Mucosa of rectum (tissue), 2 donors: ENCODE data around the gene CCAR1.
"Not testable (repeated sequence)": the region's sequence is repeated elsewhere in the genome, so short reads cannot be mapped to it uniquely, and the experiment has no call there.

Experiments
- H3K27ac ChIP-seq, 2 donors: one replicate each; pipeline ENCODE4 v1.7.0; 2013; ENCODE audit warnings: inconsistent platforms in 2 of 2, low read depth in 2 of 2, low read length in 2 of 2
- H3K27me3 ChIP-seq, 2 donors: one replicate each; pipeline ENCODE4 v1.7.0; 2013; ENCODE audit warnings: low read length in 2 of 2; ENCODE audit not compliant: control insufficient read depth in 2 of 2, insufficient read depth in 2 of 2
- H3K36me3 ChIP-seq, 2 donors: one replicate each; pipeline ENCODE4 v1.7.0; 2013; ENCODE audit warnings: low read length in 2 of 2; ENCODE audit not compliant: control insufficient read depth in 2 of 2, insufficient read depth in 2 of 2
- H3K4me1 ChIP-seq, 2 donors: one replicate each; pipeline ENCODE4 v1.7.0; 2013; ENCODE audit warnings: low read length in 2 of 2, mild to moderate bottlenecking in 1 of 2; ENCODE audit not compliant: control insufficient read depth in 2 of 2, insufficient read depth in 2 of 2
- H3K4me3 ChIP-seq, 2 donors: one replicate each; pipeline ENCODE4 v1.7.0; 2013; ENCODE audit warnings: low read length in 2 of 2
- H3K9ac ChIP-seq, 2 donors: one replicate each; pipeline ENCODE4 v1.7.0; 2013; ENCODE audit warnings: low read length in 2 of 2, low read depth in 1 of 2, mild to moderate bottlenecking in 1 of 2
- H3K9me3 ChIP-seq, 2 donors: one replicate each; pipeline ENCODE4 v1.7.0; 2013; ENCODE audit warnings: low read length in 2 of 2; ENCODE audit not compliant: control insufficient read depth in 2 of 2
- donor health status: healthy.
- donor health status: Normal muscosa, but diverticular disease.

Gene CCAR1

GRCh38 chr10:68756766-68757165 is 35.7 kb downstream of the CCAR1 start:
- Histone ChIP-seq H3K27ac (no peak overlapping the region), H3K4me3 (no peak overlapping the region), H3K9me3 (no peaks in the 10 kb centered on the region), H3K4me1 (no peaks in the 10 kb centered on the region), H3K36me3 (peaks cover 67 to 88% of the 10 kb centered on the region in 2 donors), H3K9ac (no peak overlapping the region), H3K27me3 (no peaks in the 10 kb centered on the region)

DNA sequence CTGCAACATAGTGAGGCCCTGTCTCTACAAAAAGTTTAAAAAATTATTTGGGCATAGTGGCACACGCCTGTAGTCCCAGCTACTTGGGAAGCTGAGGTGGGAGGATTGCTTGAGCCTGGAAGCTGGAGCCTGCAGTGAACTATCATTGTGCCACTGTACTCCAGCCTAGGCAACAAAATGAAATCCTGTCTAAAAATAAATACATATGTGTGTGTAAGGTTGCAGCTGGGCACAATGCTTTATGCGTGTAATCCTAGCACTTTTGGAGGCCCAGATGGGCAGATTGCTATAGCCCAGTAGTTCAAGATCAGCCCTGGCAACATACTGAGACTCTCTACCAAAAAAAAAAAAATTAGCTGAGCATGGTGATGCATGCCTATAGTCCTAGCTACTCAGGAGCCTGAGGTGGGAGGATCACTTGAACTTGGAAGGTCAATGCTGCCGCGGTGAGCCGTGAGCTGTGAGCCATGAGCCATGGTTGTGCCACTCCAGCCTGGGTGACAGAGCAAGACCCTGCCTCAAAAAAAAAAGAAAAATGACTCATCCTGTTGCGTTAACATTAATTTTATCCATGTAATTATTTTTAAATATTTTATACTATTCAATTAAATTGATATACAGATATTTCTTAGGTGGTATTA is 38.3 kb downstream of the CCAR1 start:
- H3K27ac ChIP-seq = no peak overlapping the region
- peaks cover 53 to 81% of the 10 kb centered on the region in 2 donors for H3K36me3 ChIP-seq
- H3K4me1 ChIP-seq = no peaks in the 10 kb centered on the region
- no peak overlapping the region for H3K9ac ChIP-seq
- H3K27me3 ChIP-seq = no peaks in the 10 kb centered on the region
- H3K9me3 ChIP-seq = no peaks in the 10 kb centered on the region
- no peak overlapping the region for H3K4me3 ChIP-seq

DNA sequence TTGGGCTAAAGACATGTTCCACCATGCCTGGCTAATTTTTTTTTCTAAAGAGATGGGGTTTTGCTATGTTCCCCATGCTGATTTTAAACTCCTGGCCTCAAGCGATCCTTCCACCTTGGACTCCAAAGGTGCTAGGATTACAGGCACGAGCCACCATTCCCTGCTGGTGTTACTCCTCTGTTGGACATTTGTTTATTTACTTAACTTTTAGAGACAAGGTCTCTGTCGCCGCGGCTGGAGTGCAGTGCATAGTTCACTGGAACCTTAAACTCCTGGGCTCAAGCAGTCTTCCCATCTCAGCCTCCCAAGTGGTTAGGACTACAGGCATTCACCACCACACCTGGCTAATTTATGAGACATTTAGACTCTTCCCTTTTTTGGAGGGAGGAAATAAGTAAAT is 38.9 kb downstream of the CCAR1 start:
- no peaks in the 10 kb centered on the region for H3K9me3 ChIP-seq
- peaks cover 53 to 81% of the 10 kb centered on the region in 2 donors for H3K36me3 ChIP-seq
- no peak overlapping the region for H3K9ac ChIP-seq
- no peak overlapping the region for H3K27ac ChIP-seq
- H3K4me1 ChIP-seq = no peaks in the 10 kb centered on the region
- H3K4me3 ChIP-seq = no peak overlapping the region
- H3K27me3 ChIP-seq = no peaks in the 10 kb centered on the region

GRCh38 chr10:68767407-68767806 is 46.4 kb downstream of the CCAR1 start:
- peaks cover 49 to 58% of the 10 kb centered on the region in 2 donors for H3K36me3 ChIP-seq
- not testable (repeated sequence) for H3K9ac ChIP-seq, H3K27ac ChIP-seq, H3K4me1 ChIP-seq, H3K27me3 ChIP-seq, H3K9me3 ChIP-seq, H3K4me3 ChIP-seq

- no peak overlapping the region for H3K27ac ChIP-seq
- H3K9ac ChIP-seq = no peak overlapping the region
- H3K9me3 ChIP-seq = no peaks in the 10 kb centered on the region
- H3K4me1 ChIP-seq = no peaks in the 10 kb centered on the region
- H3K4me3 ChIP-seq = no peak overlapping the region
- H3K27me3 ChIP-seq = no peaks in the 10 kb centered on the region
- peaks cover 30 to 43% of the 10 kb centered on the region in 2 donors for H3K36me3 ChIP-seq
Observed at GRCh38 chr10:68781613-68782574, 60.9 kb downstream of the CCAR1 start.

GRCh38 chr10:68784476-68784875 is 63.4 kb downstream of the CCAR1 start:
- H3K27ac ChIP-seq = no peak overlapping the region
- H3K4me1 ChIP-seq = no peaks in the 10 kb centered on the region
- no peaks in the 10 kb centered on the region for H3K27me3 ChIP-seq
- H3K36me3 ChIP-seq = peaks cover 32 to 47% of the 10 kb centered on the region in 2 donors
- H3K4me3 ChIP-seq = no peak overlapping the region
- no peak overlapping the region for H3K9ac ChIP-seq
- no peaks in the 10 kb centered on the region for H3K9me3 ChIP-seq

GRCh38 chr10:68787813-68788212 is 66.8 kb downstream of the CCAR1 start:
- Histone ChIP-seq H3K27ac (no peak overlapping the region), H3K36me3 (peaks cover 38 to 47% of the 10 kb centered on the region in 2 donors), H3K4me3 (no peak overlapping the region), H3K9ac (no peak overlapping the region), H3K9me3 (no peaks in the 10 kb centered on the region), H3K4me1 (no peaks in the 10 kb centered on the region), H3K27me3 (no peaks in the 10 kb centered on the region)

GRCh38 chr10:68790476-68790875 is 69.4 kb downstream of the CCAR1 start:
- Histone ChIP-seq H3K36me3 (peaks cover 36 to 44% of the 10 kb centered on the region in 2 donors), H3K27ac (no peak overlapping the region), H3K9me3 (no peaks in the 10 kb centered on the region), H3K4me1 (no peaks in the 10 kb centered on the region), H3K4me3 (no peak overlapping the region), H3K9ac (no peak overlapping the region), H3K27me3 (no peaks in the 10 kb centered on the region)

DNA sequence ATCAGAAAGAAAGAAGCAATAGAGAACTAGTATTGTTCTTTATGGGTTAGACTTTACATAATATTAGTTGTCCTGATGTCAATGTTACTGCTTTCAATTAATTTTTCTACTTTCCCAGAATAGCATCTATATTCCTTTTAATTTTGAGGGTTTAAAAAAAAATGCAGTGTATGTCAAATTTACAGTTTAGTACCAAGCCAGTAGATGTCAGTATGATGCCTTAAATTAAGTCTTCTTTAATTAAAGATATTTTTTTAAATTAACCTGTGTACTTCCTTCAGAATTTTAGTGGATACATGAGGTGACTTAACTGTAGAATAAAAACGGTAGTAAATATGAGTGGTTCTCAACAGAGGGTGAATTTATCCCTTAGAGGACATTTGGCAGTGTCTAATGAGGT is 71.1 kb downstream of the CCAR1 start:
- H3K36me3 ChIP-seq = peaks cover 21 to 33% of the 10 kb centered on the region in 2 donors
- H3K9ac ChIP-seq = no peak overlapping the region
- H3K9me3 ChIP-seq = no peaks in the 10 kb centered on the region
- H3K4me1 ChIP-seq = no peaks in the 10 kb centered on the region
- no peak overlapping the region for H3K4me3 ChIP-seq
- no peaks in the 10 kb centered on the region for H3K27me3 ChIP-seq
- H3K27ac ChIP-seq = no peak overlapping the region

- no peaks in the 10 kb centered on the region for H3K9me3 ChIP-seq
- H3K27me3 ChIP-seq = no peaks in the 10 kb centered on the region
- no peak overlapping the region for H3K9ac ChIP-seq
- no peaks in the 10 kb centered on the region for H3K4me1 ChIP-seq
- peaks cover 3 to 13% of the 10 kb centered on the region in 2 donors for H3K36me3 ChIP-seq
- no peak overlapping the region for H3K27ac ChIP-seq
- H3K4me3 ChIP-seq = no peak overlapping the region
Observed at GRCh38 chr10:68795886-68796532, 75.0 kb downstream of the CCAR1 start.
